ENCODE data around the gene MTRF1L.

GRCh38 chr6:153051801-153052200, 49.3 kb upstream of the MTRF1L start:
- TF ChIP-seq EZH2 (IDR thresholded peaks at IDR 0.05; ENCODE audit: borderline replicate concordance, insufficient read depth, low read depth, low read length, poor library complexity, severe bottlenecking): no peak
- TF ChIP-seq, protein P1, sequence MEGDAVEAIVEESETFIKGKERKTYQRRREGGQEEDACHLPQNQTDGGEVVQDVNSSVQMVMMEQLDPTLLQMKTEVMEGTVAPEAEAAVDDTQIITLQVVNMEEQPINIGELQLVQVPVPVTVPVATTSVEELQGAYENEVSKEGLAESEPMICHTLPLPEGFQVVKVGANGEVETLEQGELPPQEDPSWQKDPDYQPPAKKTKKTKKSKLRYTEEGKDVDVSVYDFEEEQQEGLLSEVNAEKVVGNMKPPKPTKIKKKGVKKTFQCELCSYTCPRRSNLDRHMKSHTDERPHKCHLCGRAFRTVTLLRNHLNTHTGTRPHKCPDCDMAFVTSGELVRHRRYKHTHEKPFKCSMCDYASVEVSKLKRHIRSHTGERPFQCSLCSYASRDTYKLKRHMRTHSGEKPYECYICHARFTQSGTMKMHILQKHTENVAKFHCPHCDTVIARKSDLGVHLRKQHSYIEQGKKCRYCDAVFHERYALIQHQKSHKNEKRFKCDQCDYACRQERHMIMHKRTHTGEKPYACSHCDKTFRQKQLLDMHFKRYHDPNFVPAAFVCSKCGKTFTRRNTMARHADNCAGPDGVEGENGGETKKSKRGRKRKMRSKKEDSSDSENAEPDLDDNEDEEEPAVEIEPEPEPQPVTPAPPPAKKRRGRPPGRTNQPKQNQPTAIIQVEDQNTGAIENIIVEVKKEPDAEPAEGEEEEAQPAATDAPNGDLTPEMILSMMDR (IDR thresholded peaks at IDR 0.05): no peak

Measured in B cell (primary cell).